GM06990 (cell line): ENCODE data around the gene PHLDB1.

Experiments
- DNase-seq: peaks from one replicate; pipeline ENCODE4 v3.0.0-alpha.2; 2011; ENCODE audit not compliant: insufficient read length; ENCODE audit errors: extremely low read depth
- H3K27me3 ChIP-seq: replicated peaks from 2 replicates; pipeline ENCODE4 v1.6.0; 2011; ENCODE audit warnings: low read length; ENCODE audit not compliant: control insufficient read depth, insufficient read depth
- H3K36me3 ChIP-seq: 2 replicates; pipeline ENCODE4 v1.5.1; 2011; ENCODE audit warnings: low read length; ENCODE audit not compliant: control insufficient read depth, insufficient read depth
- H3K4me3 ChIP-seq: replicated peaks from 2 replicates; pipeline ENCODE4 v1.5.1; 2011; ENCODE audit warnings: low read depth, mild to moderate bottlenecking, control low read depth, low read length
- TF ChIP-seq, protein P1 (sequence below): IDR thresholded peaks from 2 replicates; pipeline ENCODE4 v1.5.1; 2011; ENCODE audit warnings: low read length, control low read depth, mild to moderate bottlenecking, inconsistent platforms; ENCODE audit not compliant: insufficient read depth, poor library complexity, severe bottlenecking

PHLDB1 gene

DNA sequence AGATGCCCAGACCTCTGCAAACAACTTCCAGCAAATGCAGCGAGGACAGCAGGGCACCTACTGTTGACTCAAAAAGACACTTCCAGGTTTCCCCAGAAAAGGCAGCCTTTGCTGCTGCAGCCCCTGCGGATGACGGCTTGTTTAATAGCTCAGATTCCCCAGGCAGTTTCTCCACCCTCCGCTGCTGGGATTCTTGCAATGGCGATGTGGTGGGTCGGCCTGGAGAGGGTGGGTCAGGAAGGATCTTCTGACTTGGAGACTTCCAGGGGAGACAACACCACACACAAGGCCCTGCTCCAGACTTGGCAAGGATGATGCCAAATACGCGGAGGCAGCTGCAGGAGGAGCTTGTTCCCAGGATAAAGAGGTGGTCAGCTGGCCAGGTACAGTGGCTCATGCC is 89.9 kb downstream of the PHLDB1 start:
- no peaks in the 10 kb centered on the region for H3K36me3 ChIP-seq
- no peaks in the 10 kb centered on the region for H3K27me3 ChIP-seq
- no peak for DNase-seq
- H3K4me3 ChIP-seq: no peak overlapping the region
- TF ChIP-seq, protein P1, sequence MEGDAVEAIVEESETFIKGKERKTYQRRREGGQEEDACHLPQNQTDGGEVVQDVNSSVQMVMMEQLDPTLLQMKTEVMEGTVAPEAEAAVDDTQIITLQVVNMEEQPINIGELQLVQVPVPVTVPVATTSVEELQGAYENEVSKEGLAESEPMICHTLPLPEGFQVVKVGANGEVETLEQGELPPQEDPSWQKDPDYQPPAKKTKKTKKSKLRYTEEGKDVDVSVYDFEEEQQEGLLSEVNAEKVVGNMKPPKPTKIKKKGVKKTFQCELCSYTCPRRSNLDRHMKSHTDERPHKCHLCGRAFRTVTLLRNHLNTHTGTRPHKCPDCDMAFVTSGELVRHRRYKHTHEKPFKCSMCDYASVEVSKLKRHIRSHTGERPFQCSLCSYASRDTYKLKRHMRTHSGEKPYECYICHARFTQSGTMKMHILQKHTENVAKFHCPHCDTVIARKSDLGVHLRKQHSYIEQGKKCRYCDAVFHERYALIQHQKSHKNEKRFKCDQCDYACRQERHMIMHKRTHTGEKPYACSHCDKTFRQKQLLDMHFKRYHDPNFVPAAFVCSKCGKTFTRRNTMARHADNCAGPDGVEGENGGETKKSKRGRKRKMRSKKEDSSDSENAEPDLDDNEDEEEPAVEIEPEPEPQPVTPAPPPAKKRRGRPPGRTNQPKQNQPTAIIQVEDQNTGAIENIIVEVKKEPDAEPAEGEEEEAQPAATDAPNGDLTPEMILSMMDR: no peak

DNA sequence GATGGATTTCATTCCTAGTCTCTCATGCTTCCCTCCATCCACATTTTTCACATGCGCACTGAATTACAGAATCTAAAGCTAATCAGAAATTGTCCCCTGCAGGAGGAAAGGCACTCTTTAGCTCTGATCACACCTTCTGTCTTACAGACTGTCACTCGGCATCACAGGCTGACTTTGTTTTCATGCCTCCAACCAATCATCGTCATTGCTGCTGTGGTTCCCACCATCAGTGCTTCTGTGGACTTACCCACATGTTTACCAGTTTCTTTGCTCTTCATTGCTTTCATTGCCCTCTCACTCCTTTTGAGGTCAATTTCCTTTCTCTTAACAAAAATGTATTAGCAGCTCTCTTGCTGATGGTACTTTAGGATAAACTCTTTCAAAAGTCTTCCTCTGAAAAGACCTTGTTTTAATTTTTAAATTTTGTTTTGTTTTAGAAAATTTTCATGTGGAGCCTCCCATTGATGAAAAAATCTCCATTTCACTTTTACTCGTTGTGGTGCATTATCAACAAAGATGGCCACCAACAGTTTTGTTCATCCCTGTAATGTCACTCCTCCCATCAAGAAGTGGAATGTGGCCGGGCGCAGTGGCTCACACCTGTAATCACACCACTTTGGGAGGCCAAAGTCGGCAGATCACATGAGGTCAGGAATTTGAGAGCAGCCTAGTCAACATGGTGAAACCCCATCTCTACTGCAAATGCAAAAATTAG is 92.2 kb downstream of the PHLDB1 start:
- Histone ChIP-seq H3K36me3 (no peaks in the 10 kb centered on the region), H3K27me3 (no peaks in the 10 kb centered on the region), H3K4me3 (no peak overlapping the region)
- TF ChIP-seq, protein P1: no peak
- no peak for DNase-seq

DNA sequence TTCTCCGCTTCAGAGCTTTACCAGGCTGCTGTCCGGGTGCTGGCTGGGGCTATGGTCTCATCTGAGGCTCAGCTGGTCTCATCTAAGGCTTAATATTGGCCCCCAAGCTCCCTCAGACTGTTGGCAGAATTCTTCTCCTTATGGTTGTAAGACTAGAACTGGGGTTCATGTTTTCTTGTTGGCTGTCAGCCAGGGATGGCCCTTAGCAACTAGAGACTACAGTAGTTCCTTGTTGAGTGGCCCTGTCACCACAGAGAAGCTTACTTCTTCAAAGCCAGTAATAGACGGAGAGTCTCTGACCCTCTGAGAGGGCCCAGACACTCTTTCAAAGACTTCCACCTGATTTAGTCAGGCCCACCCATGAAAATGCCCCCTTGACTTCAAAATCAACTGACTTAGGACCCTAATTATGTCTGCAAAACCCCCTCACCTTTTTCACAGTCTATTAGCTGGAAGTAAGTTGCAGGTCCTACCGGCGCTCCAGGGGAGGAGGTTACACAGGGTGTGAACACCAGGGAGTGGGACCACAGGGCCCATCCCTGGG is 96.2 kb downstream of the PHLDB1 start:
- Histone ChIP-seq H3K27me3 (no peaks in the 10 kb centered on the region), H3K4me3 (no peak overlapping the region), H3K36me3 (no peaks in the 10 kb centered on the region)
- no peak for DNase-seq
- TF ChIP-seq, protein P1: no peak

DNA sequence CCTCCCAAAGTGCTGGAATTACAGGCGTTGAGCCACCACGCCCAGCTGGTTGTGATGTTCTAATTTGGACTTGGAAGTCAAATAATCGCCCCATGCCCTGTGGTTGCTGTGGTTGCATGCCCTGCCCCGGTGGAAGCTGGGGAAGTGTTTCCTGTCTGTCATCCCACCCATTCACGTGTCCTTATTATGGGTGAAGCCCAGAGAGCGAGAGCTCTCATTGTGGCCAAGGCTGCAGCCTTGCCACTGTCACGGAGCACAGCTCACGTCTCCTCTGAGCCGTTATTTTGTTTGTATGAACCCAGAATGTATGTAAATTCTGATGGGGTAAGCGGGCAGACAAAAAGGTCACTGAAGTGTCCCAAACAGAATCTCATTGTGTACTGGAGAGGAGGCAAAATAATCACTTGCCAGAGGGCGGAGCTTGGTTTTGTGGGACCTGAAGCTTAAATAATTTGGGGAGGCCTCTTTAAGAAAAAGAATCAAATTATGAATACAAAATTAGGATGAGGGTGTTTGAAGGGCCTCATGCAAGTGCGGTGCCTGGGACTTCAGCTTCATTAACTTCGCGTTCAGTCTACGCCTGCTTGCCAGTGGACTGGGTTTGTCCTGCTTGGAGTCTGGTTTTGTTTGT is 97.8 kb downstream of the PHLDB1 start:
- no peaks in the 10 kb centered on the region for H3K27me3 ChIP-seq
- H3K36me3 ChIP-seq: no peaks in the 10 kb centered on the region
- TF ChIP-seq, protein P1: no peak
- DNase-seq: no peak
- no peak overlapping the region for H3K4me3 ChIP-seq

DNA sequence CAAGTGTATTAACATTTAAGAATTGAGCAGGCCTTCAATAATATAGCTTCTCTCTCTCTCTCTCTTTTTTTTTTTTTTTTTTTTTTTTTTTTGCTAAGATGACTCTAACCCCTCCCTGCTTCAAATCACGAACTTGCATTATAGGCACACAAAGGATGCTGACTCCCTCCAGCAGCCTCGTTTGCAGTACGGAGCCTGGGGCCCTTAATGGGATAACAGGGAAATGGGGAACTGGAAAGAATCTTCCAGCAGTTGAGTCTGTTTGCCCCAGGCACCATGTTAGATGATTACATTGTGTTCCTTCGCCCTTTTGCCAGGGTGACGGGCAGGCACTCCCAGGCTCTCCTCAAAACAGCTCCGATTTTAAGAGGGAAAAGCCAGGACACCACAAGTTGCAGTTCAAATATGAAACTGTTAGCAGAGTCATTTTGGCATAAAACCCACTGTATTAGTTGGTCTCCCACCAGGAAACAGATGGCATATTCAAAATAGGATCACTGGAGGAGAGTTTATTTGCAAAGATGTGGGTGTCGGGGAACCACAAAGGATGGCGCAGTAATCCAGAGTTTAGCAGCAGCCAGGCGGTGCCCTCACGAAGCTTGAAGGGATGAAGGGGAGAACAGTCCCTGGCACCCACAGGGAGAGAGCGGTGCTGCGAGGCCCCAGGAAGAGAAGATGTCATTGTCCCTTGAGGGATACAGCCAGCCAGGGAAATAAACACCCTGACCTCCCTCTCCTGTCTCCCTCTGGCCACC is 98.6 kb downstream of the PHLDB1 start:
- TF ChIP-seq, protein P1: no peak
- Histone ChIP-seq H3K4me3 (no peak overlapping the region), H3K36me3 (no peaks in the 10 kb centered on the region), H3K27me3 (no peaks in the 10 kb centered on the region)
- DNase-seq: no peak
